HG03521 (cell line): ENCODE data around the gene DUSP1.

Source experiments
- ATAC-seq: cut with Tn5 transposase; IDR thresholded peaks from one replicate; pipeline ENCODE4 v1.9.1; 2021; ENCODE audit warnings: mild to moderate bottlenecking, moderate library complexity; ENCODE audit not compliant: unreplicated experiment

DUSP1 gene

DNA sequence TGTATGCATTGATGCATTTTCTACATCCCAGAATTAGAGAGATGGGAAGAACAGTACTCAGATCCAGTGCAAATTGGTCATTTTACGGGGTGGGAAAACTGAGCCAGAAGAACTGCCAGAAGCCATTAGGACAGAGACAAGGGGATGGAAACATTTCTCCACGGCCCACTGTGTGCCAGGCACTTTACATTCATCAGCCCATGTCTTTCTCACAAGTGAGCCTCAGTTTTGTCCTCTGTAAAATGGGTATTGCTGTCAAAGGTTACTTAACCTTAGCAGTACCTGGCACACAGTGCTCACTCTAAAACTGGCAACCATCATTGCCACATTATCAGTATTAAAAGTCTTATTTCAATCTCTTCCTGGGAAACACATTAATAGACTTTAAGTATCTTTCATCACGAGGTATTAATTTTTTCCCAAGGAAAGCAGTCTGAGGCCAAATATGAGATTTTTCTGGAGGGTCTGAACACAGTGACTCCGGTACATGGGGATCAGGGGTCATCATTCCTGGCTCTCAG lies 5.2 kb downstream of the DUSP1 start:
- ATAC-seq, result no peak

- ATAC-seq, result peak; percentile 76
Measured at GRCh38 chr5:172764861-172765765, 5.9 kb downstream of the DUSP1 start.

DNA sequence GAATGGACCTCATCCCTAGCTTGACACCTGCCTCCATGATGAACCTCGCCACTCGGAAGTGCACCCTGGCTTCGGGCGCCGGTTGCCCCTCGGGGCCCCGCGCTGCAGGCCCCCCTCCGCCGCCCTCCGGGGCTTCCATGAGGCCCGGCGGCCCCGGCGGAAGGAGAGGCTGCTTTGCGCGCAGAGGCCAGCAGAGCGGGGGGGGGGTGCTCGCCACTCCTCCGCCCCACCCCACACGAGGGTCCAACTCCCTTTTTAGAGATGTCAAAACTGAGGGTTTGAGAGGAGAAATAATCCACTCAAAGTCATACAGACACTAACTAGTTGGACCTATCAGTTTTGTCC lies 7.9 kb downstream of the DUSP1 start:
- ATAC-seq, result no peak

DNA sequence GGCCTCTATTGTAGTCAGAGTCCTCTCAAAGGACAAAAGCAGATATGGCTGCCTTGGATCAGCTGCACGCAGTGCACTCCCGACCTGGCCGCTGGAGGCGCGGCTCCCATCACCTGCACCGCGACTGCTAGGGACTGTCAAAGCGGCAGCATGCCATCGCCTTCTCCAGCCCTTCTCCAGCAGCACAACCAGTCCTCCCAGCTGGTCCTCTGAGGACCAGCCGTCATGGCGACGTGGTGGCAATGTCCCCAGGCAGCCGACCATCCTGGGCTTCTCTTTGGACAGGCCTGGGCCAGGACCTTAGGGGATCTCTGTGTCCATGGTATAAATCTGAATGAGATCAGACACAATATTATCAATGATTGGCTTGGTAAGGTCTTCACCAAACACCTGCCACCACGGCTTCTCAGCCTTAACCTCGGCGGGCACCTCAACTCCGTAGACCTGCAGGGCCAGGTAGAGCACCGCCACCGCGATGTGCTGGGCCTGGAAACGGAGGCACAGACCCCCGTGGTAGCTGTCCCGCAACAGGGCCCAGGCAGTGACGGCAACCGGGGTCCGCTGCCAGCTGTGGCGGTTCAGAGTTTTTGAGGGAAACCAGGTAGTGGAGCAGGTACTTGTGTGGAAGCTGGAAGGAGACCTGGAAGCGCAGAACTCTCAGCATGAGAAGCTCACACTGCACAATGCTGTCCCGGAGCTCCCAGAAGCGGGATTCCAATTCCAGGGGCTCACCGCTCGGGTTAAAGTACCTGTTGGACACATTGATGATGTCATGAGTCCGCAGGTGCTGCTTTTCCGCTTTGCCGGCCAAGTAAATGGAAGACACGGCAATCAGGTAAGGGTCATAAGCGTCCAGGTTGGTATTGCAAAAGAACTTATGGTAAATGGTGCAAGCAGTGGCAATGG lies 8.5 kb downstream of the DUSP1 start:
- no peak for ATAC-seq

GRCh38 chr5:172760959-172761358 lies 10.0 kb downstream of the DUSP1 start:
- ATAC-seq, result no peak

GRCh38 chr5:172760136-172760535 lies 10.9 kb downstream of the DUSP1 start:
- ATAC-seq, result no peak

- no peak for ATAC-seq
Measured at GRCh38 chr5:172758834-172759149, 12.2 kb downstream of the DUSP1 start.

GRCh38 chr5:172758077-172758833 lies 12.7 kb downstream of the DUSP1 start:
- no peak for ATAC-seq

DNA sequence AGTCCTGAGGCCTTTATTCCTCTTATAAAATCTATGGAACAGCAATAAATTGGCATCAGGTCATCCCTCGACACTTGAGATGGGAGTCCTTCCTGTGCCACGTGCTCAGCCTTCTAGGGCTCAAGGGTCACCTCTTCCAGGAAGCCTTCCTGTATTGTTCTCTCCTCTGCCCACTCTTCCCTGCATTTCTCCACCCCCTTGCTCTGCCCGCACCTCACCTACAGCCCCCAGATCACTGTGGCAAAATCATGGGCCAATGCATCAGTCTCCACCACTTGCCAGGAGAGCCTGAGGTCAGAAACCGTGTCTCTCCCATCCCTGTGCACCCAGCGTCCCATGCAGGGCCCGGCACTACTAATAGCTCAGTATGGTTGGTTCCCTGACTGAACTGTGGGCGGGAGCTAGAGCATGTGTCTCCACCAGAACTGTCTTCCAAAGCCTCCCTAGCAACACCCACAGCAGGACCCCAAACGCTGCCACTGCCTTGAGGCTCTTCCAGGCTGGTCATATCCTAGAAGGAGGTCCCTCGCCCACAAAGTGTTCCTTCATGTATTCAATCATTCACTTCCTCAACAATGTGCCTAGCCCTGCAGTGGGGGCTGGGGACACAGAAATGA lies 13.5 kb downstream of the DUSP1 start:
- no peak for ATAC-seq

DNA sequence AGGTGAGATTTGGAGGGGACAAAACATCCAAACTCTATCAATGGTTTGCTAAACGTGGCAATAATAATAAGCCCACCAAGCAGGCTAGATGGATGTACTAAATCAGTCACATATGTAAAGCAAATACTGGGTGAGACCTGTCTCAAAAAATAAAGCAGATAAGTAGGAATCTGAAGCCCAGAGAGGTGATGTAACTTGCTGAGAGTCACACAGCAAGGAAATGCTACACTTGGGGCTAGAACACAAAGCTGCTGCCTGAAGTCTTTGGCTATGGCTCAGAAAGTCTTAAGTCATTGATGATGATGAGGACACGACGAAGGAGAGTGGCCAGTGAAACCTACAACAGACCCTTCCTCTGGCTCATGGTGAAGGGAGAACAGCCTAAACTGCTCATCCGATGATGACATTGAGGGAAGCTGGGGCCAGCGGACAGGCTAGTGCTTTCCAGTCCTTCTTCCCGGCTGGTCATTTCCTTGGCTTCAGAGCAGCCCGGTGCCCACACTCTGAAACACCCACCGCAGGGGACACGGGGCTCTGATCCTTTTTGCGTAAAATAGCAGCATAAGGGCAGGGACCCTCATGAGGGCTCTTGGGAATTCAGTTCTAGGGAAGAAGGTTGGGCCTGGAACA lies 14.1 kb downstream of the DUSP1 start:
- no peak for ATAC-seq

DNA sequence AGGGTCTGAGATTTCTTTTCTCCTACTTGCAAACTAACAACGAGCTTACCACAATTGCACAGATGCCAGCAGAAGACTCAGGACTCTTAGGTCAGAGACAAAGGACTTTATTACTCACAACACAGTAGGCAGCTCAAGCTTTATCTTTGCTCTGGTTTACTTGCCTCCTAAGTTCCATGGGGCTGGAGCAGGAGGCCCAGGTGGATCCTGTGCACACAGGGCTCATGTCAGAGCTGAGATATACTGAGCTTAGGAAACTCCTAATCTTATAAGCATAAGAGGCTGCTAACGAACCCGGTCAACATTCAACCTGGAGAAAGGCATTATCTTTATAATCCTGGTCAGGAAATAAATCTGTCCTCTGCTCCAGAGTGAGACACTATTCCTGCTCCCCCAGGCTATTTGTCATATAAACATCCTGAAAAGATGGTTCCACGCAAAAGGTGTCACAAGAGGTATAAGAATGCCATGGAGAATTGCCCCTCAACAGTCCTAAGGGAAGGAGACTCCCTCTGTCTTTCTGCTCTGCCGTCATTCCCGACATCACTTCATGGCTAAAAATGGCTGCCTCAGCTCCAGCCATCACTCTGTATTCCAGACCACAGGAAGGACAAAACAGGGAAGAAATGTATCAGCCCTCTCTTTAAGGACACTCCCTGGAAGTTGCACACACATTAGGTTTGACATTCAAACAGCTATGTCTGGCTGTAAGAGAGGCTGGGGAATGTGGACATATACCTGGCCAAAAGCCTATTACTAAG lies 16.2 kb downstream of the DUSP1 start:
- no peak for ATAC-seq

DNA sequence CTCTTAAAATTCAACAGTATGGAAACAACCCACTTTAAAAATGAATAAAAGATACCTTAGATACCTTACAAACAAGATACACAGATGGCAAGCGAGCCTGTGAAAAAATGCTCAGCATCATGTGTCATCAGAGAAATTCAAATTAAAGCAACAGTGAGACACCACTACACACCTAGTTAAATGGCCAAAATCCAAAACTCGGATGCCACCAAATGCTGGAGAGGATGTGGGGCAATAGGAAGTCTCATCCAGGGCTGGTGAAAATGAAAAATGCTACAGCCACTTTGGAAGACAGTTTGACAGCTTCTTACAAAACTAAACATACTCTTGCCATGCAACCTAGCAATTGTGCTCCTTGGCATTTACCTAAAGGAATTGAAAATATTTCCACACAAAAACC lies 17.9 kb downstream of the DUSP1 start:
- ATAC-seq, result no peak

DNA sequence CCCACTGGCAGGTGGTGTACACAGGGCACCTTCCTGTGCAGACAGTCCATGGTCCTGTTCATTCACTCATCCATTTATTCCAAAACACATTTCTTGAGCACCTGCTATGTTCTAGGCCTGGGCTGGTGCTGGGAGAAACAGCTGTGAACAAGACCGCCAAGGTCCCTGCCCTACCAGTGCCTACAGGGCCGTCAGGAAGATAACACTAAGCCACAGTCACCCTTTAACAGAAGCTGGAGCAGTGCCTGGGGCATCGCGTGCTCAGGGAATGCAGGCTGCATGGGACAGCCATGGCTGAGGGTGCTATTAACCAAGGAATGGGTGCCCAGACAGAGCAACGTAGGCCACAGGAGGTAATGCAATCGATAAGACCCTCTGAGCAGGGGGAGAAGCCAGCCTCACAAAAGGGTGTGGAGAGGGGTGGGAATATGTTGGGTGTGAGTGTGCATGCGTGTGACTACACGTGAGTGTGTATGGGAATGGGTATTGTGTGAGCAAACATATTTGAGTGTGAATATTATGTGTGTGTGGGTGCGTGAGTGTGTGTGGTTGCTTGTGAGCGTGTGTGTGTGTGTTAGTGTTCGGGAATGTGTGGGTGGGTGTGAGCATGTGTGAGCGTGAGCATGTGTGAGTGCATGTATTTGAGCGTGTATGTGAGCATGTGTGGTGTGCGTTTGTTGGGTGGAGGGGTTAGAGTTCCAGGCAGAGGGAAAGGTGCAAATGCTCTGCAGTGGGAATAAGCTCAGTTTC lies 19.1 kb downstream of the DUSP1 start:
- no peak for ATAC-seq

- no peak for ATAC-seq
Measured at GRCh38 chr5:172749881-172750633, 20.9 kb downstream of the DUSP1 start.

DNA sequence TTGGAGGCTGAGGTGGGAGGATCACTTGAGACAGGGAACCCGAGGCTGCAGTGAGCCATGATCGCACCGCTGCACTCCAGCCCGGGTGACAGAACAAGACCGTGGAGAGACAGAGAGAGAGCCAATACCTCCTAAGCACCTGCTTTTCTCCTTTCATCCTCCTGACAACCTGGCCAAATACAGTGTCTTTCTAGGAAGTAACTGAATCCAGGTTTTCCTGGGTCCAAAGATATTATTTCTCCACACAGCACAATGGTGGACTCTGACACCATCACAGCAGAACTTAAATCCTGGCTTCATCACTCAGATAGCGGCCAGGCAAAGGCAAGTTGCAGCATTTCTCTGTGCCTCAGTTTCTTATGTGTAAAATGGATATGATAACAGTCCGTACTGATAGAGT lies 21.9 kb downstream of the DUSP1 start:
- ATAC-seq, result no peak

- no peak for ATAC-seq
Measured at GRCh38 chr5:172748341-172748843, 22.6 kb downstream of the DUSP1 start.

DNA sequence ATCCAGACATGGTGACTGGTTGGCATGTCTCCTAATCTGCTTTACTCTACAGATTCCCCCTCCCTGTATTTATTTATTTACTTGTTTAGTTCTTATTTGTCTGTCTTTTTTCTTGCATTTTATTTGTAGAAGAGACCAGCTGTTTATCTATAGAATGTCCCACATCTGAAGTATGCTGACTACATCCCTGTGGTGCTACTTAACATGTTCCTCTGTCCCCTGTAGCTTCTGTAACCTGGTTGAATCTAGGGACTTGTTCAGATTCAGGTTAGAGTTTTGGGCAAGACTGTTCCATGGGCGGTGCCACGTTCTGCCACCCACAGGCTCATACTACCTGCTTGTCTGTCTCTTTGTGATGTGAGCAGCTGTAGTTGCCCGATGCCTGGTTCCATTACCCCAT lies 23.5 kb downstream of the DUSP1 start:
- no peak for ATAC-seq

GRCh38 chr5:172746725-172747124 lies 24.3 kb downstream of the DUSP1 start:
- ATAC-seq, result no peak
